Lung (tissue), 12 donors: ENCODE data around the gene SCLT1. TPM values are rescaled to one million over a fixed set of nuclear protein-coding genes. Genes with fewer than 3 reads are reported as not detected.

ENCODE experiments used
- ATAC-seq: fragments of 200-7000 bp; cut with Tn5 transposase; one replicate; pipeline ENCODE4 v1.9.1; 2020; ENCODE audit warnings: moderate number of reproducible peaks; ENCODE audit not compliant: insufficient read depth, low FRiP score
- DNase-seq, 3 donors: peaks; one replicate each; pipeline ENCODE4 v3.0.0-alpha.2; 2013 to 2017
- H3K27ac ChIP-seq, 2 donors: one replicate each; pipeline ENCODE4 v1.5.1; 2013; ENCODE audit warnings: mild to moderate bottlenecking in 2 of 2, moderate library complexity in 2 of 2, control low read depth in 1 of 2, inconsistent platforms in 1 of 2, low read depth in 1 of 2, low read length in 1 of 2
- H3K27me3 ChIP-seq, 3 donors: one replicate each; pipeline ENCODE4 v1.5.1; 2013; ENCODE audit warnings: low read length in 2 of 3; ENCODE audit not compliant: control insufficient read depth in 3 of 3, insufficient read depth in 3 of 3
- H3K36me3 ChIP-seq, 4 donors: one replicate each; pipeline ENCODE4 v1.5.1; 2013; ENCODE audit warnings: low read length in 4 of 4, mild to moderate bottlenecking in 1 of 4, moderate library complexity in 1 of 4; ENCODE audit not compliant: control insufficient read depth in 4 of 4, insufficient read depth in 4 of 4
- H3K4me1 ChIP-seq, 5 donors: one replicate each; pipeline ENCODE4 v1.5.1; 2013; ENCODE audit warnings: low read length in 5 of 5, mild to moderate bottlenecking in 2 of 5, moderate library complexity in 1 of 5; ENCODE audit not compliant: control insufficient read depth in 5 of 5, insufficient read depth in 5 of 5
- H3K4me3 ChIP-seq: one replicate; pipeline ENCODE4 v1.5.1; 2013; ENCODE audit warnings: mild to moderate bottlenecking, control low read depth, moderate library complexity
- H3K9ac ChIP-seq, 2 donors: one replicate each; pipeline ENCODE4 v1.5.1; 2013; ENCODE audit warnings: low read length in 2 of 2, control low read depth in 1 of 2; ENCODE audit not compliant: insufficient read depth in 1 of 2
- H3K9me3 ChIP-seq, 4 donors: one replicate each; pipeline ENCODE4 v1.5.1; 2013; ENCODE audit warnings: low read length in 3 of 4, mild to moderate bottlenecking in 1 of 4, moderate library complexity in 1 of 4; ENCODE audit not compliant: control insufficient read depth in 4 of 4, insufficient read depth in 3 of 4
- WGBS, 2 donors: extraction: QIAGEN DNeasy Blood & Tissue Kit; methylation state at CpG; one replicate each; pipeline ENCODE4 v1.1.7; 2013; 5-methylcytosine and 5-hydroxymethylcytosine counted together
- polyA plus RNA-seq, 2 donors: library from polyadenylated mRNA; stranded (reverse); fragments of 200-250 nt; gene quantifications; one replicate each; pipeline ENCODE4 v1.2.1, GENCODE V29; 2013
- total RNA-seq, 2 donors: library from RNA; depleted of rRNA in 1 of 2; stranded (reverse); fragments of >200 nt in 1 of 2; gene quantifications; one replicate each; pipeline ENCODE4 v1.2.1, GENCODE V29; 2014 to 2021
- TF ChIP-seq, protein P1 (sequence below): IDR thresholded peaks from 2 replicates; pipeline ENCODE4 v1.5.1; 2012; ENCODE audit warnings: mild to moderate bottlenecking; ENCODE audit errors: control extremely low read depth, extremely low read depth
- donor health status: control.
- donor health status: control.
- donor health status: Bipolar disorder and iron deficiency.
- donor health status: healthy.
- donor health status: DM: yes; HTN: yes; CAD: no.

Gene SCLT1
- total and polyA plus RNA-seq, 4 donors: 4.3 to 31.8 (median 9.7) TPM

- H3K9ac ChIP-seq: no peak overlapping the region
- no peak overlapping the region for H3K4me3 ChIP-seq
- TF ChIP-seq, protein P1, sequence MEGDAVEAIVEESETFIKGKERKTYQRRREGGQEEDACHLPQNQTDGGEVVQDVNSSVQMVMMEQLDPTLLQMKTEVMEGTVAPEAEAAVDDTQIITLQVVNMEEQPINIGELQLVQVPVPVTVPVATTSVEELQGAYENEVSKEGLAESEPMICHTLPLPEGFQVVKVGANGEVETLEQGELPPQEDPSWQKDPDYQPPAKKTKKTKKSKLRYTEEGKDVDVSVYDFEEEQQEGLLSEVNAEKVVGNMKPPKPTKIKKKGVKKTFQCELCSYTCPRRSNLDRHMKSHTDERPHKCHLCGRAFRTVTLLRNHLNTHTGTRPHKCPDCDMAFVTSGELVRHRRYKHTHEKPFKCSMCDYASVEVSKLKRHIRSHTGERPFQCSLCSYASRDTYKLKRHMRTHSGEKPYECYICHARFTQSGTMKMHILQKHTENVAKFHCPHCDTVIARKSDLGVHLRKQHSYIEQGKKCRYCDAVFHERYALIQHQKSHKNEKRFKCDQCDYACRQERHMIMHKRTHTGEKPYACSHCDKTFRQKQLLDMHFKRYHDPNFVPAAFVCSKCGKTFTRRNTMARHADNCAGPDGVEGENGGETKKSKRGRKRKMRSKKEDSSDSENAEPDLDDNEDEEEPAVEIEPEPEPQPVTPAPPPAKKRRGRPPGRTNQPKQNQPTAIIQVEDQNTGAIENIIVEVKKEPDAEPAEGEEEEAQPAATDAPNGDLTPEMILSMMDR: no peak
- WGBS, 2 donors: 97 to 100% methylated on average over 2 of the region's 2 CpGs
- peaks cover 0 to 4% (median 1%) of the 10 kb centered on the region in 4 donors for H3K36me3 ChIP-seq
- no peaks in the 10 kb centered on the region for H3K9me3 ChIP-seq
- DNase-seq (no peak), ATAC-seq (no peak)
- H3K4me1 ChIP-seq: no peaks in the 10 kb centered on the region
- H3K27me3 ChIP-seq: no peaks in the 10 kb centered on the region
- H3K27ac ChIP-seq: no peak overlapping the region
Measured at GRCh38 chr4:128986019-128986418, 107.3 kb downstream of the SCLT1 start.

- Histone ChIP-seq H3K9ac (no peak overlapping the region), H3K36me3 (peaks cover 0 to 4% (median 1%) of the 10 kb centered on the region in 4 donors), H3K4me3 (no peak overlapping the region), H3K9me3 (no peaks in the 10 kb centered on the region), H3K27ac (no peak overlapping the region), H3K4me1 (no peaks in the 10 kb centered on the region), H3K27me3 (no peaks in the 10 kb centered on the region)
- ATAC-seq (no peak), DNase-seq (peak in 2 of 3 donors; percentile 44 to 72)
- TF ChIP-seq, protein P1: no peak
- 62 to 67% methylated on average over 2 of the region's 2 CpGs for WGBS, 2 donors
Measured at GRCh38 chr4:128983771-128984485, 109.4 kb downstream of the SCLT1 start.

GRCh38 chr4:128981377-128981776 lies 112.0 kb downstream of the SCLT1 start:
- TF ChIP-seq, protein P1: no peak

More at GRCh38 chr4:128981377-128981776, 112.0 kb downstream of the SCLT1 start:
- H3K27me3 ChIP-seq: no peaks in the 10 kb centered on the region
- DNase-seq (no peak), ATAC-seq (no peak)
- 91 to 92% methylated on average over 6 of the region's 6 CpGs for WGBS, 2 donors
- no peaks in the 10 kb centered on the region for H3K36me3 ChIP-seq
- no peak overlapping the region for H3K9ac ChIP-seq
- H3K9me3 ChIP-seq: no peaks in the 10 kb centered on the region
- no peaks in the 10 kb centered on the region for H3K4me1 ChIP-seq
- no peak overlapping the region for H3K27ac ChIP-seq
- H3K4me3 ChIP-seq: no peak overlapping the region
